H1 (cell line): Measurements from ENCODE around the gene RFPL2. TPM values are rescaled to one million over a fixed set of nuclear protein-coding genes. Genes with fewer than 3 reads are reported as not detected.
"Not testable (repeated sequence)": the region's sequence is repeated elsewhere in the genome, so short reads cannot be mapped to it uniquely, and the experiment has no call there.

Experiments used
- CTCF ChIA-PET: fragments of 300-600 bp; sonication (Branson Sonifier 250); formaldehyde crosslinking; loops from one replicate; lab custom pipeline; 2021; ENCODE audit not compliant: partially characterized antibody; lab: Charles Lee
- POLR2A ChIA-PET: fragments of 300-600 bp; sonication (Branson Sonifier 250); formaldehyde crosslinking; loops from one replicate; lab custom pipeline; 2021; ENCODE audit warnings: inconsistent platforms; ENCODE audit not compliant: partially characterized antibody; lab: Charles Lee
- DNase-seq, 2 experiments: peaks; one replicate each; pipeline versions ENCODE4 v3.0.0 to v3.0.0-alpha.2; 2010 to 2022; ENCODE audit warnings: low spot score in 2 of 2, low read depth in 1 of 2, mixed read lengths in 1 of 2
- FAIRE-seq: peaks from 2 replicates; lab custom pipeline; 2011; peaks lifted over from hg19 to GRCh38; lab: Jason Lieb, UNC
- H2AFZ ChIP-seq: 2 replicates; pipeline ENCODE4 v1.8.1; 2012; ENCODE audit warnings: low read length, inconsistent platforms
- H2AK5ac ChIP-seq: 2 replicates; pipeline ENCODE4 v1.6.1; 2013; ENCODE audit warnings: low read depth, low read length
- H2BK120ac ChIP-seq: replicated peaks from 2 replicates; pipeline ENCODE3; 2013; ENCODE audit warnings: low read depth, low read length, inconsistent platforms
- H2BK12ac ChIP-seq: 2 replicates; pipeline ENCODE4 v1.6.1; 2013; ENCODE audit warnings: low read depth, low read length
- H2BK15ac ChIP-seq: 2 replicates; pipeline ENCODE4 v1.6.1; 2013; ENCODE audit warnings: low read length
- H2BK20ac ChIP-seq: 2 replicates; pipeline ENCODE4 v1.6.1; 2013; ENCODE audit warnings: low read length
- H2BK5ac ChIP-seq: 2 replicates; pipeline ENCODE4 v1.6.1; 2013; ENCODE audit warnings: low read depth, low read length
- H3K14ac ChIP-seq: 2 replicates; pipeline ENCODE4 v1.6.1; 2013; ENCODE audit warnings: inconsistent platforms; ENCODE audit not compliant: insufficient read length
- H3K18ac ChIP-seq: 2 replicates; pipeline ENCODE4 v1.6.1; 2013; ENCODE audit warnings: low read length; ENCODE audit errors: extremely low read depth
- H3K23ac ChIP-seq: 2 replicates; pipeline ENCODE4 v1.6.1; 2013; ENCODE audit warnings: inconsistent platforms; ENCODE audit not compliant: insufficient read length
- H3K23me2 ChIP-seq: 2 replicates; pipeline ENCODE4 v1.6.1; 2013; ENCODE audit warnings: low read depth, low read length
- H3K27ac ChIP-seq: 2 replicates; pipeline ENCODE4 v1.6.1; 2011; ENCODE audit warnings: low read depth, low read length, inconsistent platforms
- H3K27me3 ChIP-seq, 4 experiments: replicated peaks in 1 of 4; 1 replicate in 1 of 4; 2 replicates in 3 of 4; pipeline versions ENCODE4 v1.6.1 to v1.8.1; 2011 to 2013; ENCODE audit warnings: low read length in 3 of 4, mild to moderate bottlenecking in 3 of 4, inconsistent platforms in 2 of 4, mixed read lengths in 2 of 4, moderate library complexity in 1 of 4; ENCODE audit not compliant: control insufficient read depth in 3 of 4, insufficient read depth in 3 of 4; ENCODE audit errors: extremely low read depth in 1 of 4
- H3K36me3 ChIP-seq, 4 experiments: 2 replicates each; pipeline versions ENCODE4 v1.6.1 to v1.8.1; 2011 to 2013; ENCODE audit warnings: mild to moderate bottlenecking in 4 of 4, low read length in 3 of 4, moderate library complexity in 2 of 4, control low read depth in 1 of 4, inconsistent platforms in 1 of 4; ENCODE audit not compliant: insufficient read depth in 4 of 4, control insufficient read depth in 2 of 4
- H3K4ac ChIP-seq: replicated peaks from 2 replicates; pipeline ENCODE3; 2013; ENCODE audit warnings: low read length, low read depth, mixed read lengths, inconsistent platforms; ENCODE audit not compliant: insufficient read length
- H3K4me1 ChIP-seq, 4 experiments: replicated peaks in 1 of 4; 1 replicate in 1 of 4; 2 replicates in 3 of 4; pipeline versions ENCODE4 v1.6.1 to v1.8.1; 2011 to 2013; ENCODE audit warnings: low read length in 3 of 4, inconsistent platforms in 2 of 4, mixed read lengths in 1 of 4; ENCODE audit not compliant: insufficient read depth in 4 of 4, control insufficient read depth in 3 of 4
- H3K4me2 ChIP-seq, 2 experiments: 2 replicates each; pipeline versions ENCODE4 v1.6.1 to v1.8.1; 2011 to 2013; ENCODE audit warnings: low read depth in 2 of 2, low read length in 2 of 2, control low read depth in 1 of 2, inconsistent platforms in 1 of 2, mild to moderate bottlenecking in 1 of 2; ENCODE audit not compliant: insufficient read depth in 1 of 2
- H3K4me3 ChIP-seq, 4 experiments: fragments of 200-600, 300-600 bp in 1 of 4; sonication (generic), shearing (Covaris generic), sonication (Bioruptor Twin) in 1 of 4; 2 replicates each; pipeline versions ENCODE4 v1.5.1 to v1.8.1; 2011 to 2016; ENCODE audit warnings: low read length in 4 of 4, low read depth in 3 of 4, control low read depth in 2 of 4, inconsistent platforms in 2 of 4, mild to moderate bottlenecking in 2 of 4, mixed read lengths in 1 of 4, moderate library complexity in 1 of 4; ENCODE audit not compliant: insufficient read depth in 2 of 4; ENCODE audit errors: extremely low read depth in 1 of 4
- H3K56ac ChIP-seq: replicated peaks from 2 replicates; pipeline ENCODE3; 2013; ENCODE audit warnings: low read depth, mild to moderate bottlenecking, mixed read lengths, low read length, inconsistent platforms; ENCODE audit not compliant: insufficient read length
- H3K79me1 ChIP-seq: 2 replicates; pipeline ENCODE4 v1.6.1; 2013; ENCODE audit warnings: low read depth, low read length, control low read depth
- H3K79me2 ChIP-seq, 2 experiments: 2 replicates each; pipeline versions ENCODE4 v1.6.1 to v1.8.1; 2012 to 2013; ENCODE audit warnings: low read length in 2 of 2, mild to moderate bottlenecking in 2 of 2, inconsistent platforms in 1 of 2; ENCODE audit not compliant: insufficient read depth in 2 of 2, control insufficient read depth in 1 of 2
- H3K9ac ChIP-seq, 4 experiments: replicated peaks in 1 of 4; 1 replicate in 1 of 4; 2 replicates in 3 of 4; pipeline versions ENCODE4 v1.6.1 to v1.8.1; 2011 to 2013; ENCODE audit warnings: low read depth in 3 of 4, low read length in 3 of 4, control low read depth in 2 of 4, mild to moderate bottlenecking in 2 of 4, moderate library complexity in 2 of 4, inconsistent platforms in 1 of 4; ENCODE audit errors: extremely low read depth in 1 of 4
- H3K9me3 ChIP-seq, 2 experiments: 2 replicates each; pipeline versions ENCODE4 v1.6.1 to v1.8.1; 2012 to 2013; ENCODE audit warnings: mild to moderate bottlenecking in 2 of 2, moderate library complexity in 2 of 2, control low read depth in 1 of 2, inconsistent platforms in 1 of 2, low read depth in 1 of 2, low read length in 1 of 2, mixed read lengths in 1 of 2; ENCODE audit not compliant: insufficient read depth in 2 of 2
- H4K20me1 ChIP-seq, 2 experiments: replicated peaks in 1 of 2; 2 replicates each; pipeline versions ENCODE3 to v1.8.1; 2011 to 2013; ENCODE audit warnings: inconsistent platforms in 2 of 2, low read length in 2 of 2, mild to moderate bottlenecking in 1 of 2; ENCODE audit not compliant: insufficient read depth in 2 of 2, control insufficient read depth in 1 of 2
- H4K5ac ChIP-seq: 2 replicates; pipeline ENCODE4 v1.6.1; 2013; ENCODE audit warnings: low read length, low read depth, mixed read lengths, inconsistent platforms; ENCODE audit not compliant: insufficient read length
- H4K8ac ChIP-seq: 2 replicates; pipeline ENCODE4 v1.8.0; 2013; ENCODE audit warnings: mild to moderate bottlenecking, moderate library complexity, low read length, inconsistent platforms; ENCODE audit not compliant: insufficient read depth; ENCODE audit errors: extremely low read depth
- H4K91ac ChIP-seq: replicated peaks from 2 replicates; pipeline ENCODE3; 2013; ENCODE audit warnings: low read length, mixed read lengths, inconsistent platforms; ENCODE audit not compliant: insufficient read length
- WGBS, 2 experiments: shearing (Covaris generic) in 1 of 2; methylation state at CpG; one replicate each; pipeline versions ENCODE4 v1.1.6 to v1.1.7; 2013 to 2015; ENCODE audit warnings: low lambda C conversion rate in 2 of 2, mixed read lengths in 2 of 2, inconsistent platforms in 1 of 2, low coverage in 1 of 2, missing lambda C conversion rate in 1 of 2; ENCODE audit not compliant: insufficient replicate concordance in 2 of 2, insufficient coverage in 1 of 2, insufficient read length in 1 of 2; ENCODE audit errors: extremely low coverage in 1 of 2, missing lambda C conversion rate in 1 of 2; 5-methylcytosine and 5-hydroxymethylcytosine counted together
- polyA plus RNA-seq, 7 experiments: library from polyadenylated mRNA; depleted of rRNA in 3 of 7; stranded (reverse) in 5 of 7; unstranded in 2 of 7; fragments of >200 nt in 5 of 7; fragments of 200-250 nt in 2 of 7; gene quantifications; 1 replicate in 5 of 7; 2 replicates in 1 of 7; 4 replicates in 1 of 7; pipeline versions ENCODE4 v1.2.1 to v1.2.3, GENCODE V29; 2011 to 2013; ENCODE audit warnings: missing spikeins in 2 of 7, mixed read lengths in 2 of 7
- total RNA-seq: library from RNA; stranded (reverse); fragmentation: NEBNext Ultra II Directional; extraction: Animal tissue kit (Norgen Biotek cat#: 25700); gene quantifications from 2 replicates; pipeline ENCODE4 v1.2.1, GENCODE V29; 2021

RFPL2 gene
- total and polyA plus RNA-seq, 2 of the 8 experiments (the other 6 are each of a cell fraction or from before 2014, with no cell fraction given), result 0.15 to 0.19 TPM

GRCh38 chr22:32157632-32158031 lies 47.2 kb downstream of the RFPL2 start:
- H3K4me2 ChIP-seq, CTCF ChIA-PET, H3K79me1 ChIP-seq, H3K4me1 ChIP-seq, H3K23me2 ChIP-seq, H2BK12ac ChIP-seq, POLR2A ChIA-PET, H2BK20ac ChIP-seq, H3K23ac ChIP-seq, H4K5ac ChIP-seq, H3K27me3 ChIP-seq, H2BK5ac ChIP-seq, H3K56ac ChIP-seq, H4K91ac ChIP-seq, H3K36me3 ChIP-seq, H3K79me2 ChIP-seq, H3K9me3 ChIP-seq, H3K14ac ChIP-seq, DNase-seq, H3K4me3 ChIP-seq, H3K27ac ChIP-seq, H3K9ac ChIP-seq, H2AK5ac ChIP-seq, H2BK120ac ChIP-seq, H3K4ac ChIP-seq, H4K20me1 ChIP-seq, H4K8ac ChIP-seq, H2BK15ac ChIP-seq, H3K18ac ChIP-seq, H2AFZ ChIP-seq: not testable (repeated sequence)
- 78% methylated on average over 4 of the region's 5 CpGs; no CpG with 5 or more reads in 1 of the 2 experiments for WGBS, 2 experiments
- FAIRE-seq, result peak; percentile 19

- H2BK5ac ChIP-seq, H2BK20ac ChIP-seq, H3K27me3 ChIP-seq, POLR2A ChIA-PET, H3K4me3 ChIP-seq, H4K8ac ChIP-seq, DNase-seq, H3K23ac ChIP-seq, H2BK120ac ChIP-seq, H3K4me2 ChIP-seq, H3K4me1 ChIP-seq, H3K4ac ChIP-seq, H4K20me1 ChIP-seq, FAIRE-seq, H3K27ac ChIP-seq, H3K36me3 ChIP-seq, H2BK15ac ChIP-seq, H3K9ac ChIP-seq, H3K56ac ChIP-seq, H2AFZ ChIP-seq, H2BK12ac ChIP-seq, H4K5ac ChIP-seq, H3K18ac ChIP-seq, H3K14ac ChIP-seq, H3K9me3 ChIP-seq, H4K91ac ChIP-seq, H3K79me2 ChIP-seq, H2AK5ac ChIP-seq, H3K79me1 ChIP-seq, H3K23me2 ChIP-seq: not testable (repeated sequence)
- CTCF ChIA-PET, result interaction anchor here (1.2 kb wide), 1 partner anchor 53 kb away, joined by 3 read pairs; no protein-coding TSS in a partner anchor
- WGBS, 2 experiments, result 90% methylated on average over 4 of the region's 4 CpGs; no CpG with 5 or more reads in 1 of the 2 experiments
Measured at GRCh38 chr22:32154727-32155126, 50.1 kb downstream of the RFPL2 start.
